ENCODE results near the gene CHST5.
A peak's percentile ranks its signal among the peaks of the same experiment; 100 is the strongest.

The CHST5 gene

DNA sequence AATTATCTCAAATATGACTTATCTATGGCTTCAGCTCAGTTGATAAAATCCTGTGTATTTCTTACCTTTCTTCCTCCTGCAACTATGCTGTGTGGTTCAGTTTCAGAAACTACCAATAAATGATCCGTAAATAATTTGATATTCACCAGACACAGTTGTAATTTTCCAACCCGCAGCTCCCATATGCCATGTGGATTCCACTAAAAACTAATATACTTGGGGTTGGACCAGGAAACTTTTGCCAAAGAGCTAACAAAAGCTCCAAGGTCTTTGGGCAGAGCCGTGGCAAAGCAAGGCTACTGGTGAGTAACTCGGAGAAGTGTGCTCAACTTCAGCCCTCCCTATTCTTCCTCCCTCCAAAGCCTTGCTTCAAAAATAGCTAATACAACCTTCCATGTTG, 38.4 kb downstream of the CHST5 start:
- DNase-seq (ENCODE audit: low spot score): no peak
- in situ Hi-C loops (cut with MboI; ENCODE audit: low pct_unique_long_range_greater_than_20kb, low sequenced_read_pairs, unreplicated experiment): no loop called here
- TF ChIP-seq, protein P1, sequence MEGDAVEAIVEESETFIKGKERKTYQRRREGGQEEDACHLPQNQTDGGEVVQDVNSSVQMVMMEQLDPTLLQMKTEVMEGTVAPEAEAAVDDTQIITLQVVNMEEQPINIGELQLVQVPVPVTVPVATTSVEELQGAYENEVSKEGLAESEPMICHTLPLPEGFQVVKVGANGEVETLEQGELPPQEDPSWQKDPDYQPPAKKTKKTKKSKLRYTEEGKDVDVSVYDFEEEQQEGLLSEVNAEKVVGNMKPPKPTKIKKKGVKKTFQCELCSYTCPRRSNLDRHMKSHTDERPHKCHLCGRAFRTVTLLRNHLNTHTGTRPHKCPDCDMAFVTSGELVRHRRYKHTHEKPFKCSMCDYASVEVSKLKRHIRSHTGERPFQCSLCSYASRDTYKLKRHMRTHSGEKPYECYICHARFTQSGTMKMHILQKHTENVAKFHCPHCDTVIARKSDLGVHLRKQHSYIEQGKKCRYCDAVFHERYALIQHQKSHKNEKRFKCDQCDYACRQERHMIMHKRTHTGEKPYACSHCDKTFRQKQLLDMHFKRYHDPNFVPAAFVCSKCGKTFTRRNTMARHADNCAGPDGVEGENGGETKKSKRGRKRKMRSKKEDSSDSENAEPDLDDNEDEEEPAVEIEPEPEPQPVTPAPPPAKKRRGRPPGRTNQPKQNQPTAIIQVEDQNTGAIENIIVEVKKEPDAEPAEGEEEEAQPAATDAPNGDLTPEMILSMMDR (IDR thresholded peaks at IDR 0.05; ENCODE audit: extremely low read depth, insufficient read depth, missing control alignments): no peak

DNA sequence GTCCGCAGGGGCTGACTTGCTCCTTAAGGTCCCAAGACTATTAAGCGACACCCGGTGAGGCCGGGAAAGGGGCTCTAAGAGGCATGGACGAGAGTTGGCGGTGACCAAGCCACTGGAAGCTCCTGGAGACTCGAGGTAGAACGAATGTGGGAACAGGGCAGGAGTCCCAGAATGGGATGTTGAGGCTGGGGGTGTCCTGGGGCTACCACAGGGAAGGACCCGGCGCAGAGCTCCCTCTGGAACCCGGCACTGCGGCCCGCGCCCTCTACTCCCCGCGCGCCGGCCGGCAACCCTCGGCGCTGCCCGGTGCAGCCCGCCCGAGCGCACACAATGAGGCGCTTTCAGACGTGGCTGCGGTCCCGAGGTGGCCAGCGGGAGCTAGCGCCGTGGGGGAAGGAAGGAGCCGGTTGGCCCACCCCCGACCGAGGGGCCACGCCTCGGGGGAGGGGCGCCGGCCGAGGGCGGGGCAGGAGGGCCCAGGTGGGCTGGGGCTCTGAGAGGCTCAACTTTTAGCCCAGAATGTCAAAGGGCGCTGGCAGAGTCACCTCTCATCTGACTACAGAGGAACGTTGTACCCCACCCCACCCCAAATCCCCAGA, 40.7 kb downstream of the CHST5 start, which contains the start of gene CHST6:
CHST6 (minus strand) TSS at position 366 of the 599 bp plus-strand sequence. CDS start 15,613 bp downstream, outside the sequence.
- in situ Hi-C loops (cut with MboI; ENCODE audit: low pct_unique_long_range_greater_than_20kb, low sequenced_read_pairs, unreplicated experiment): no loop called here
- DNase-seq (ENCODE audit: low spot score): peak; percentile 85
- TF ChIP-seq, protein P1 (IDR thresholded peaks at IDR 0.05; ENCODE audit: extremely low read depth, insufficient read depth, missing control alignments): no peak

DNA sequence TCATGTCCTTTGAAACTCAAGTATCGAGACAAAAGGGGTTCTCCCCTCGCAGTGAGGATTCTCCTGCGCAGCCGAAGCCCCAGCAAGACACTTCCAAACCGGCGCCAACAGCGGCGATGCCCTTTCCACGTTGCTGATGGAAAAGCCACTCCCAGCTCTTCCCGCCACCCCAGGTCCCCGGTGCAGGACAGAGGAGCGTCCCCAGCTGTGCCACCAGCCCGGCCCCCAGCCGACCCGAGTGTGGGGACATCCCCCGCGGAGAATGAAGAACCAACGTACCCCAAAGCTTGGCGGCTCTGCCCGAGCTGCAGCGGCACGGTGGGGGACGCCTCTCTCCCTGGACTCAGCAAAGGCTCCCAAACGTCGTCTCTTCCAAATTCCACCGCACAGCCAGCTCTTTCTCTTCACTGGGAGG, 41.2 kb downstream of the CHST5 start:
- in situ Hi-C loops (cut with MboI; ENCODE audit: low pct_unique_long_range_greater_than_20kb, low sequenced_read_pairs, unreplicated experiment): no loop called here
- peak; percentile 28 for DNase-seq (ENCODE audit: low spot score)
- TF ChIP-seq, protein P1 (IDR thresholded peaks at IDR 0.05; ENCODE audit: extremely low read depth, insufficient read depth, missing control alignments): no peak

DNA sequence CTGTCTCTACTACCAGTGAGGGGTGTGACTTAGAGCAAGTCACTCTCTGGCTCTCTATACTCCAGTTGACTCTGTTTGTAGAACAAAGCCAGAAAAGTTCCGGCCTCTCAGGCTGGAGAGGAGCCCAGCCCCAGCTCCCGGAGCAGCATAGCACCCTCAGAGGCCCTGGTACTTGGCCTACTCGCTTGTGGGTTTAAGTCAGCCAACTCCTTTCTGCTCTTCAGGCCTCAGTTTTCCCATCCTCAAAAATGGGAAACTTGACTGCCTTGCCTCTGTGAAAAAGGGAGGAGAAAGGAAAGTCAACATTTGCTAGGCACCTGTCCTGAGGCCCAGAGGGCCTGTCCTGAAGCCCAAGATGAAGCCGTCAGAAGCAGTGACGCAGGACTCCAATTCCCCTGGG, 41.7 kb downstream of the CHST5 start:
- in situ Hi-C loops (cut with MboI; ENCODE audit: low pct_unique_long_range_greater_than_20kb, low sequenced_read_pairs, unreplicated experiment): no loop called here
- TF ChIP-seq, protein P1 (IDR thresholded peaks at IDR 0.05; ENCODE audit: extremely low read depth, insufficient read depth, missing control alignments): no peak
- peak; percentile 3 for DNase-seq (ENCODE audit: low spot score)

DNA sequence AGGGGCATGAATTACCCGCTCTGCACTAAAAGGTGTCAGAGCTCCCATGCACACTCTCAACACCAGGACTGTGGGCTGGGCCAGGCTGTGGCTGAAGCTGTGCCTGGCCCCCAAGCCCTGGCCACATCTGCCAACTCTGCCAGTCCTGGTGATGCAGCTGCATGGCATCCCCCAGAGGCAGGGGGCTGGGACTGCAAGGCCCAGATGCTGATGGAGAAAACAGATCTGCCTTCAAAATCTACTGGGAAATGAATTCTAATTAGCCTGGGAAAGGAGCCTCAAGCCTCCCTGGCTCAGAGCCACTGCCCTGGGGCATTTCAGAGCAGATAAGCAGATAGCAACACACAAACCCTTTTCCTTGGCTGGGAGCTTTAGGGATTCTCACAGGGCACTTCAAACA, 44.0 kb downstream of the CHST5 start:
- in situ Hi-C loops (cut with MboI; ENCODE audit: low pct_unique_long_range_greater_than_20kb, low sequenced_read_pairs, unreplicated experiment): no loop called here
- DNase-seq (ENCODE audit: low spot score): peak; percentile 21
- TF ChIP-seq, protein P1 (IDR thresholded peaks at IDR 0.05; ENCODE audit: extremely low read depth, insufficient read depth, missing control alignments): peak; percentile 38

DNA sequence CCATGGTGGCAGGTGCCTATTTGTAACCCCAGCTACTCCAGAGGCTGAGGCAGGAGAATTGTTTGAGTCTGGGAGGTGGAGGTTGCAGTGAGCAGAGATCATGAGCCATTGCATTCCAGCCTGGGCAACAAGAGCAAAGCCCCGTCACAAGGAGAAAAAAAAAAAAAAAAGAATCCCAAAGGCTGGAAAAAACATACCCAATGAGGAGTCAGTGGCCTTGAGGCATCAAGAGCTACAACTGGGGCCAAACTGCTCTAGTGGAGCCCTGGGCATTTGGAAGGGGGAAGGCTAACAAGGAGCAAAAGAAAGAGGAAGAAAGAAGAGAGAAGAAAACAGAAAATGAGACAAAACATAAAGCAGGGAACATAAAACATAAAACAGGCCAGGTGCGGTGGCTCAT, 47.6 kb downstream of the CHST5 start:
- in situ Hi-C loops (cut with MboI; ENCODE audit: low pct_unique_long_range_greater_than_20kb, low sequenced_read_pairs, unreplicated experiment): no loop called here

More for the DNA sequence above, 47.6 kb downstream of the CHST5 start:
- no peak for DNase-seq (ENCODE audit: low spot score)
- TF ChIP-seq, protein P1 (IDR thresholded peaks at IDR 0.05; ENCODE audit: extremely low read depth, insufficient read depth, missing control alignments): no peak

All from GM13977 (cell line).